HepG2 (cell line): ENCODE data around the gene MRS2. TPM values are rescaled to one million over a fixed set of nuclear protein-coding genes. Genes with fewer than 3 reads are reported as not detected.

ENCODE experiments used
- ATAC-seq: fragments of 200-7000 bp; cut with Tn5 transposase; 3 replicates; pipeline ENCODE4 v1.9.1; 2020; ENCODE audit warnings: mild to moderate bottlenecking, moderate library complexity
- BruUV-seq: library from RNA; stranded (reverse); fragments of 400-500 nt; replicated peaks from 2 replicates; lab custom pipeline; 2021; lab: Mats Ljungman, UMichigan
- CTCF ChIA-PET: fragments of 300-600 bp; formaldehyde crosslinking; extraction: SDS; loops from one replicate; lab custom pipeline; 2021; ENCODE audit warnings: low total read pairs, inconsistent platforms, low intra/inter-chr PET ratio; lab: Yijun Ruan, JAX
- POLR2A ChIA-PET: fragments of 350-600 bp; sonication (Branson Sonifier 250); formaldehyde crosslinking; loops from one replicate; lab custom pipeline; 2020; ENCODE audit warnings: antibody characterized with exemption, inconsistent platforms; lab: Yijun Ruan, JAX
- DNase-seq: peaks from one replicate; pipeline ENCODE4 v3.0.0-alpha.2; 2015; ENCODE audit warnings: low spot score
- FAIRE-seq: peaks from 3 replicates; lab custom pipeline; 2011; peaks lifted over from hg19 to GRCh38; lab: Jason Lieb, UNC
- H2AFZ ChIP-seq: one replicate; pipeline ENCODE4 v1.6.1; 2011; ENCODE audit warnings: low read length, inconsistent platforms
- H3K27ac ChIP-seq: fragments of 300-600 bp; 3 replicates; pipeline ENCODE4 v1.8.0; 2011; ENCODE audit warnings: mixed run types, mild to moderate bottlenecking, mixed read lengths, low read length, inconsistent platforms; ENCODE audit not compliant: insufficient read depth; ENCODE audit errors: extremely low read length
- H3K27me3 ChIP-seq, 2 experiments: fragments of 200-600 bp in 1 of 2; 2 replicates in 1 of 2; 3 replicates in 1 of 2; pipeline versions ENCODE4 v1.6.0 to v1.8.0; 2011; ENCODE audit warnings: low read length in 2 of 2, mild to moderate bottlenecking in 2 of 2, moderate library complexity in 2 of 2, inconsistent platforms in 1 of 2; ENCODE audit not compliant: insufficient read depth in 2 of 2, control insufficient read depth in 1 of 2
- H3K36me3 ChIP-seq, 2 experiments: fragments of 200-600 bp in 1 of 2; replicated peaks in 1 of 2; 2 replicates in 1 of 2; 3 replicates in 1 of 2; pipeline versions ENCODE4 v1.5.1 to v1.8.0; 2011; ENCODE audit warnings: low read length in 2 of 2, inconsistent platforms in 1 of 2; ENCODE audit not compliant: insufficient read depth in 2 of 2, control insufficient read depth in 1 of 2
- H3K4me1 ChIP-seq: 2 replicates; pipeline ENCODE4 v1.5.1; 2012; ENCODE audit warnings: low read length, inconsistent platforms; ENCODE audit not compliant: insufficient read depth
- H3K4me2 ChIP-seq: 2 replicates; pipeline ENCODE4 v1.6.0; 2011; ENCODE audit warnings: low read depth, low read length, inconsistent platforms
- H3K4me3 ChIP-seq, 3 experiments: fragments of 200-600 bp in 1 of 3; sonication (generic), shearing (Covaris generic) in 1 of 3; replicated peaks in 1 of 3; 2 replicates each; pipeline ENCODE4 v1.5.1; 2011 to 2016; ENCODE audit warnings: low read length in 3 of 3, inconsistent platforms in 2 of 3, low read depth in 2 of 3, mild to moderate bottlenecking in 2 of 3, control low read depth in 1 of 3, mixed read lengths in 1 of 3; ENCODE audit not compliant: insufficient read depth in 1 of 3
- H3K79me2 ChIP-seq: one replicate; pipeline ENCODE4 v1.6.1; 2011; ENCODE audit warnings: low read length, inconsistent platforms; ENCODE audit not compliant: insufficient read depth
- H3K9ac ChIP-seq: 2 replicates; pipeline ENCODE4 v1.6.0; 2011; ENCODE audit warnings: mild to moderate bottlenecking, low read depth, low read length, inconsistent platforms; ENCODE audit not compliant: insufficient read depth
- H3K9me3 ChIP-seq: 2 replicates; pipeline ENCODE4 v1.5.1; 2012; ENCODE audit warnings: mild to moderate bottlenecking, low read length
- H4K20me1 ChIP-seq: 2 replicates; pipeline ENCODE4 v1.6.0; 2011; ENCODE audit warnings: inconsistent platforms, mild to moderate bottlenecking, low read length, moderate library complexity; ENCODE audit not compliant: insufficient read depth
- ARID2 ChIP-seq: sonication (generic); formaldehyde crosslinking; IDR thresholded peaks from 2 replicates; pipeline ENCODE4 v1.8.1; 2022; ENCODE audit warnings: mild to moderate bottlenecking, missing genetic modification reagents, borderline replicate concordance
- GABPB1 ChIP-seq: IDR thresholded peaks from 2 replicates; pipeline ENCODE4 v1.6.1; 2016; ENCODE audit warnings: mild to moderate bottlenecking, missing genetic modification reagents, moderate library complexity, missing compliant biosample characterization
- HES4 ChIP-seq: sonication (generic); formaldehyde crosslinking; IDR thresholded peaks from 2 replicates; pipeline ENCODE4 v1.9.0; 2021; ENCODE audit warnings: mild to moderate bottlenecking, missing genetic modification reagents, borderline replicate concordance
- KAT8 ChIP-seq: IDR thresholded peaks from 2 replicates; pipeline ENCODE4 v1.6.1; 2016; ENCODE audit warnings: missing genetic modification reagents, missing compliant biosample characterization
- KLF16 ChIP-seq, 2 experiments: sonication (generic) in 1 of 2; formaldehyde crosslinking in 1 of 2; IDR thresholded peaks; 2 replicates each; pipeline versions ENCODE4 v1.6.1 to v1.8.0; 2016 to 2023; ENCODE audit warnings: missing genetic modification reagents in 2 of 2, missing compliant biosample characterization in 1 of 2
- MYNN ChIP-seq: sonication (generic); formaldehyde crosslinking; IDR thresholded peaks from 2 replicates; pipeline ENCODE4 v1.4.0; 2020; ENCODE audit warnings: mild to moderate bottlenecking, low read depth, missing genetic modification reagents
- SMC3 ChIP-seq: IDR thresholded peaks from 2 replicates; pipeline ENCODE4 v1.6.1; 2011; ENCODE audit warnings: low read length, improper control_type of control experiment
- THAP11 ChIP-seq: IDR thresholded peaks from 2 replicates; pipeline ENCODE4 v1.6.1; 2016; ENCODE audit warnings: missing biosample characterization, missing genetic modification reagents
- ZNF629 ChIP-seq: sonication (generic); formaldehyde crosslinking; conservative IDR thresholded peaks from 2 replicates; pipeline ENCODE4 v1.5.0; 2020; ENCODE audit warnings: missing genetic modification reagents
- whole genome bisulfite sequencing: methylation state at CpG from one replicate; pipeline ENCODE4 v1.1.6; 2017; ENCODE audit warnings: low lambda C conversion rate; 5-methylcytosine and 5-hydroxymethylcytosine counted together
- in situ Hi-C: cut with HindIII; loops from 2 replicates; pipeline ENCODE4 v1.10.0; 2017; ENCODE audit warnings: low pct_unique_long_range_greater_than_20kb; ENCODE audit not compliant: extremely low pct_ligation_motif_present
- intact Hi-C: fragments of 100-400 bp; cut with micrococcal nuclease; formaldehyde crosslinking; loops from one replicate; pipeline ENCODE4 v1.10.0; 2022; ENCODE audit not compliant: unreplicated experiment
- polyA plus RNA-seq, 8 experiments: library from polyadenylated mRNA; depleted of rRNA in 3 of 8; stranded (reverse) in 7 of 8; unstranded in 1 of 8; fragments of >200 nt; fragmentation: Illumina TruSeq in 4 of 8; extraction: Trizol in 4 of 8; gene quantifications; 2 replicates each; pipeline versions ENCODE4 v1.2.1 to v1.2.3, GENCODE V29; 2011 to 2016; ENCODE audit warnings: low read depth in 4 of 8, missing spikeins in 1 of 8, mixed read lengths in 1 of 8; ENCODE audit not compliant: insufficient read depth in 1 of 8
- total RNA-seq, 5 experiments: library from RNA; depleted of rRNA; stranded (reverse); fragments of >200 nt; fragmentation: Illumina TruSeq; extraction: Trizol; gene quantifications; 2 replicates each; pipeline ENCODE4 v1.2.3, GENCODE V29; 2016; ENCODE audit warnings: low read depth in 1 of 5
- TF ChIP-seq, protein P1 (sequence below): sonication (generic); formaldehyde crosslinking; IDR thresholded peaks from 2 replicates; pipeline ENCODE4 v1.4.0; 2020; ENCODE audit warnings: missing genetic modification reagents, low read depth, mild to moderate bottlenecking, borderline replicate concordance
- TF ChIP-seq, protein P2 (sequence below): sonication (generic); formaldehyde crosslinking; IDR thresholded peaks from 2 replicates; pipeline ENCODE4 v1.5.0; 2020; ENCODE audit warnings: missing genetic modification reagents, mild to moderate bottlenecking, borderline replicate concordance

MRS2 gene
- total and polyA plus RNA-seq, 2 of the 13 experiments (the other 11 are each of a cell fraction or from before 2014, with no cell fraction given), result 31.1 to 83.8 TPM

DNA sequence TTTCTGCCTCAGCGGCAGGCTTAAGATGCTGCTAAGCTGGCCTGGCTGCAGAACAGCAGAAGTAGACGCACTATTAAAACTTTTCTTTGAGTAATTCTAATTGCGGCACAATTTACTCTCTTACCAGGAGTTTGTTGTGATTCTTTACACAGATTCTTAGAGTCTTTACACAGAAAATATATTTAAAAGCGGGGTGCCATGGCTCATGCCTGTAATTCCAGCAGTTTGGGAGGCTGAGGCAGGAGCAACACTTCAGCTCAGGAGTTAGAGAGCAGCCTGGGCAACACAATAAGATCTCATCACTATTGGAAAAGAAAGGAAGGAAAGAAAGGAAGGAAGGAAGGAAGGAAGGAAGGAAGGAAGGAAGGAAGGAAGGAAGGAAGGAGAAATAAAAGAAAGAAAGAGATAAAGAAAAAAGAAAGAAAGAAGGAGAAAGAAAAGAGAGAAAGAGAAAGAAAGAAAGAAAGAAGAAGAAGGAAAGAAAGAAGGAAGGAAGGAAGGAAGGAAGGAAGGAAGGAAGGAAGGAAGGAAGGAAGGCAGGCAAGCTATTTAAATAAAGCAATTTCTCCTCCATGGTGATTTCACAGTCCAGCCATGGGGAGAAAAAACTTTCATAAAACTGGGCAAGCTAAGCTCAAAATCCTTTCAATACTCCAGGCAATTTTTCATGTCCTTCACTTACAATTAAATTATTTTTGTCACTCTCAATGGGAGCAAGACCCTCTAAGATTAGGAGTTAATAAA, 21.1 kb upstream of the MRS2 start (continued):
- TF ChIP-seq, protein P1, sequence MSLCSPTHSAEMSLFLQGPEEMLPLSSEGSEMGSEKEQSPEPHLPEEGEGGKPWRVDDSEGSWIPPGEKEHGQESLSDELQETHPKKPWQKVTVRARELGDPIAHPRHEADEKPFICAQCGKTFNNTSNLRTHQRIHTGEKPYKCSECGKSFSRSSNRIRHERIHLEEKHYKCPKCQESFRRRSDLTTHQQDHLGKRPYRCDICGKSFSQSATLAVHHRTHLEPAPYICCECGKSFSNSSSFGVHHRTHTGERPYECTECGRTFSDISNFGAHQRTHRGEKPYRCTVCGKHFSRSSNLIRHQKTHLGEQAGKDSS (CRISPR knock-in tag), result no peak
- TF ChIP-seq HES4 (CRISPR knock-in tag) (no peak), GABPB1 (CRISPR knock-in tag) (no peak), ZNF629 (CRISPR knock-in tag) (no peak)
- TF ChIP-seq, all 625 proteins: peak for 6

DNA sequence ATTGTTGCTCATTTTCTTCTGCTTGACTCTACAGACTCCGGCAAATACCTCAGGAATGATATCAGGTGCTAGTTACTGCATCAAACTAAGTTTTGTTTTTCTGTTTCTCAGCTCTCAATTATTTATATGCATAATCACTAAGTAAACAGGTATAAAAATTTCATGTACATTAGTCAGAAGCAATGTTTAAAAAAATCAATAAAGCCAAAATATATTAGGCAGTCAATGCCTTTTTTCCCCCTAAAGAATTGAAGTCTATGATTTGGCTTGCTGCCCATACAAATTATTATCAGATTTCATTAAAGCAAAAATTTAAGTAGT, 20.6 kb upstream of the MRS2 start:
- Histone ChIP-seq H3K4me3 (peak overlapping the region; percentile 58 to 64 (median 60)), H3K36me3 (peaks cover 0 to 8% of the 10 kb centered on the region in 2 experiments; a peak in 1 of 5 replicates), H4K20me1 (no peaks in the 10 kb centered on the region), H3K79me2 (peaks cover 35% of the 10 kb centered on the region), H2AFZ (no peak overlapping the region), H3K27ac (peak overlapping the region; percentile 88), H3K9me3 (no peaks in the 10 kb centered on the region), H3K9ac (peak overlapping the region; percentile 78)
- ChIA-PET POLR2A (interaction anchor here (0.5 to 1.7 kb wide), 4 partner anchors 19 to 906 kb away, joined by 3 to 7 read pairs (median 4); partner anchors contain the start of gene DCDC2), CTCF (no interaction called here)
- ATAC-seq, result no peak
- FAIRE-seq, result no peak
- no TSS peak for BruUV-seq
- 51% methylated on average over 1 of the region's 1 CpG for WGBS
- in situ Hi-C loops, result no loop called here
- DNase-seq, result no peak
- intact Hi-C loops, result loop anchor here (2.0 to 10.0 kb wide), 2 partner anchors 25 to 237 kb away; no protein-coding TSS in a partner anchor
- 0 out of 4 replicates have a peak, but pooled peaks of 1 of the 2 experiments have one; percentile 6 for TF ChIP-seq KLF16 (CRISPR knock-in tag; IDR thresholded peaks at IDR 0.05)
- 0 out of 2 replicates have a peak, but pooled peaks have one; percentile 7 for TF ChIP-seq THAP11 (CRISPR knock-in tag)
- no peak for TF ChIP-seq SMC3
- 0 out of 2 replicates have a peak, but pooled peaks have one; percentile 14 for TF ChIP-seq ARID2 (CRISPR knock-in tag)
- TF ChIP-seq MYNN (CRISPR knock-in tag), result no peak
- 0 out of 2 replicates have a peak, but pooled peaks have one; percentile 8 for TF ChIP-seq KAT8 (CRISPR knock-in tag)
- TF ChIP-seq, protein P2, sequence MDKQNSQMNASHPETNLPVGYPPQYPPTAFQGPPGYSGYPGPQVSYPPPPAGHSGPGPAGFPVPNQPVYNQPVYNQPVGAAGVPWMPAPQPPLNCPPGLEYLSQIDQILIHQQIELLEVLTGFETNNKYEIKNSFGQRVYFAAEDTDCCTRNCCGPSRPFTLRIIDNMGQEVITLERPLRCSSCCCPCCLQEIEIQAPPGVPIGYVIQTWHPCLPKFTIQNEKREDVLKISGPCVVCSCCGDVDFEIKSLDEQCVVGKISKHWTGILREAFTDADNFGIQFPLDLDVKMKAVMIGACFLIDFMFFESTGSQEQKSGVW, result no peak
- TF ChIP-seq, all 625 proteins: peak for 4
- peaks cover 78% of the 10 kb centered on the region for H3K4me1 ChIP-seq
- H3K4me2 ChIP-seq, result peak overlapping the region; percentile 80
- no peaks in the 10 kb centered on the region for H3K27me3 ChIP-seq
